GM12878 (cell line): ENCODE measurements around the gene EGR1. TPM values are rescaled to one million over a fixed set of nuclear protein-coding genes. Genes with fewer than 3 reads are reported as not detected.

ENCODE experiments used
- ATAC-seq: fragments of 200-7000 bp; cut with Tn5 transposase; 3 replicates; pipeline ENCODE4 v1.9.1; 2020; ENCODE audit warnings: mild to moderate bottlenecking, moderate library complexity
- BruUV-seq: library from RNA; stranded (reverse); fragments of 400-500 nt; replicated peaks from 2 replicates; lab custom pipeline; 2021; lab: Mats Ljungman, UMichigan
- CTCF ChIA-PET: fragments of 300-600 bp; sonication (Branson Sonifier 250); formaldehyde crosslinking; extraction: SDS; loops from one replicate; lab custom pipeline; 2021; ENCODE audit warnings: inconsistent platforms; lab: Yijun Ruan, JAX
- POLR2A ChIA-PET: fragments of 350-600 bp; formaldehyde crosslinking; extraction: SDS; loops from one replicate; lab custom pipeline; 2021; ENCODE audit warnings: inconsistent platforms; lab: Charles Lee
- RAD21 ChIA-PET: fragments of 300-600 bp; sonication (Branson Sonifier 250); formaldehyde crosslinking; loops from one replicate; lab custom pipeline; 2023; ENCODE audit warnings: antibody characterized with exemption; ENCODE audit not compliant: unreplicated experiment; lab: Charles Lee
- SMC1A ChIA-PET: fragments of 300-600 bp; sonication (Branson Sonifier 250); formaldehyde crosslinking; loops from one replicate; lab custom pipeline; 2023; ENCODE audit not compliant: unreplicated experiment, uncharacterized antibody; lab: Charles Lee
- DNase-seq: peaks from one replicate; pipeline ENCODE4 v3.0.0-alpha.2; 2011; ENCODE audit warnings: low read depth, low spot score
- FAIRE-seq: peaks from 3 replicates; lab custom pipeline; 2011; peaks lifted over from hg19 to GRCh38; lab: Jason Lieb, UNC
- H2AFZ ChIP-seq: 2 replicates; pipeline ENCODE4 v1.6.0; 2011; ENCODE audit warnings: low read depth, low read length, control low read depth; ENCODE audit not compliant: control insufficient read depth
- H3K27ac ChIP-seq: 2 replicates; pipeline ENCODE4 v1.5.1; 2011; ENCODE audit warnings: control low read depth; ENCODE audit not compliant: control insufficient read depth, insufficient read depth
- H3K27me3 ChIP-seq, 2 experiments: replicated peaks in 1 of 2; 2 replicates each; pipeline versions ENCODE4 v1.6.0 to v1.6.1; 2011; ENCODE audit warnings: low read length in 1 of 2; ENCODE audit not compliant: control insufficient read depth in 2 of 2, insufficient read depth in 2 of 2
- H3K36me3 ChIP-seq, 2 experiments: 2 replicates each; pipeline ENCODE4 v1.5.1; 2011; ENCODE audit warnings: low read length in 1 of 2; ENCODE audit not compliant: control insufficient read depth in 2 of 2, insufficient read depth in 2 of 2
- H3K4me1 ChIP-seq: 2 replicates; pipeline ENCODE4 v1.6.1; 2011; ENCODE audit warnings: mild to moderate bottlenecking, low read length, moderate library complexity, mixed read lengths; ENCODE audit not compliant: control insufficient read depth, insufficient read depth
- H3K4me2 ChIP-seq: 2 replicates; pipeline ENCODE4 v1.6.0; 2011; ENCODE audit warnings: control low read depth; ENCODE audit not compliant: control insufficient read depth, insufficient read depth
- H3K4me3 ChIP-seq: fragments of 200-600 bp; sonication (generic); 2 replicates; pipeline ENCODE4 v1.5.1; 2016
- H3K79me2 ChIP-seq: 2 replicates; pipeline ENCODE4 v1.6.0; 2011; ENCODE audit warnings: low read length; ENCODE audit not compliant: control insufficient read depth, insufficient read depth
- H3K9ac ChIP-seq: 2 replicates; pipeline ENCODE4 v1.8.0; 2011; ENCODE audit warnings: low read length, control low read depth, mixed read lengths; ENCODE audit not compliant: control insufficient read depth, insufficient read depth
- H3K9me3 ChIP-seq: replicated peaks from 3 replicates; pipeline ENCODE4 v1.5.1; 2011; ENCODE audit warnings: mild to moderate bottlenecking, low read length; ENCODE audit not compliant: control insufficient read depth, insufficient read depth
- H4K20me1 ChIP-seq: 2 replicates; pipeline ENCODE4 v1.6.0; 2011; ENCODE audit not compliant: control insufficient read depth, insufficient read depth
- RB1 ChIP-seq: fragments of 450-650 bp; formaldehyde crosslinking; IDR thresholded peaks from 2 replicates; pipeline ENCODE4 v1.6.1; 2017; ENCODE audit warnings: mild to moderate bottlenecking, borderline replicate concordance
- ZNF384 ChIP-seq: IDR thresholded peaks from 2 replicates; pipeline ENCODE4 v1.6.1; 2012; ENCODE audit warnings: low read depth, mild to moderate bottlenecking, low read length, improper control_type of control experiment, borderline replicate concordance
- WGBS: methylation state at CpG from one replicate; pipeline ENCODE4 v1.1.6; 2016; ENCODE audit warnings: low lambda C conversion rate; ENCODE audit not compliant: insufficient replicate concordance, insufficient coverage; ENCODE audit errors: missing lambda C conversion rate; 5-methylcytosine and 5-hydroxymethylcytosine counted together
- in situ Hi-C: fragments of 300-500 bp; cut with MboI; formaldehyde crosslinking; loops from 9 replicates; pipeline ENCODE4 v1.14.3; 2018; ENCODE audit warnings: mixed read lengths
- intact Hi-C: fragments of 100-400 bp; cut with micrococcal nuclease; formaldehyde crosslinking; loops from one replicate; pipeline ENCODE4 v1.14.2; 2022; ENCODE audit not compliant: unreplicated experiment
- polyA plus RNA-seq, 11 experiments: library from polyadenylated mRNA; depleted of rRNA in 4 of 11; unstranded in 6 of 11; stranded (reverse) in 5 of 11; fragments of >200 nt; fragmentation: Nextera tagmentation in 4 of 11; fragmentation: Illumina TruSeq in 1 of 11; extraction: Ambion mirVana in 4 of 11; extraction: Trizol in 1 of 11; gene quantifications; 1 replicate in 1 of 11; 2 replicates in 10 of 11; pipeline versions ENCODE4 v1.2.1 to v1.2.3, GENCODE V29; 2011 to 2016; ENCODE audit warnings: inconsistent platforms in 2 of 11, missing spikeins in 2 of 11, low read depth in 1 of 11
- total RNA-seq, 4 experiments: library from RNA; depleted of rRNA in 3 of 4; stranded (reverse); fragments of >200 nt in 3 of 4; fragmentation: Illumina TruSeq in 1 of 4; extraction: Trizol in 1 of 4; gene quantifications; 2 replicates each; pipeline versions ENCODE4 v1.2.1 to v1.2.3, GENCODE V29; 2013 to 2021

Gene EGR1
- total and polyA plus RNA-seq, 10 of the 15 experiments (the other 5 are each of a cell fraction or from before 2014, with no cell fraction given) = 0.89 to 7.3 (median 2.5) TPM

GRCh38 chr5:138444078-138444773 is 21.1 kb upstream of the EGR1 start:
- H3K27me3 ChIP-seq = no peaks in the 10 kb centered on the region
- ChIA-PET POLR2A (no interaction called here), RAD21 (interaction anchor here (0.7 kb wide), 1 partner anchor 60 kb away, joined by 4 read pairs; no protein-coding TSS in a partner anchor), CTCF (no interaction called here), SMC1A (no interaction called here)
- peaks cover 4% of the 10 kb centered on the region for H3K4me1 ChIP-seq
- no peaks in the 10 kb centered on the region for H3K79me2 ChIP-seq
- no peaks in the 10 kb centered on the region for H3K36me3 ChIP-seq
- FAIRE-seq = no peak
- intact Hi-C loops (no loop called here), in situ Hi-C loops (no loop called here)
- H3K9ac ChIP-seq = no peak overlapping the region
- no TSS peak for BruUV-seq
- H3K4me2 ChIP-seq = no peak overlapping the region
- no peaks in the 10 kb centered on the region for H3K9me3 ChIP-seq
- H4K20me1 ChIP-seq = no peaks in the 10 kb centered on the region; the same call in 1 of the 2 replicates
- 74% methylated on average over 11 of the region's 13 CpGs for WGBS
- DNase-seq = no peak
- H2AFZ ChIP-seq = no peak overlapping the region
- H3K4me3 ChIP-seq = no peak overlapping the region
- ATAC-seq = no peak
- TF ChIP-seq RB1 = no peak
- H3K27ac ChIP-seq = no peak overlapping the region

GRCh38 chr5:138444774-138445546 is 20.3 kb upstream of the EGR1 start:
- ChIA-PET POLR2A (no interaction called here), CTCF (interaction anchor here (0.9 to 1.0 kb wide), 2 partner anchors 55 to 59 kb away, joined by 4 read pairs; no protein-coding TSS in a partner anchor)

More at GRCh38 chr5:138444774-138445546, 20.3 kb upstream of the EGR1 start:
- Histone ChIP-seq H3K9ac (no peak overlapping the region), H3K27ac (no peak overlapping the region), H4K20me1 (no peaks in the 10 kb centered on the region), H3K79me2 (no peaks in the 10 kb centered on the region), H3K36me3 (no peaks in the 10 kb centered on the region), H3K9me3 (no peaks in the 10 kb centered on the region), H3K4me2 (no peak overlapping the region), H3K4me3 (no peak overlapping the region), H2AFZ (no peak overlapping the region), H3K4me1 (peaks cover 4% of the 10 kb centered on the region; the same call in 1 of the 2 replicates), H3K27me3 (no peaks in the 10 kb centered on the region)
- DNase-seq = no peak
- ChIA-PET RAD21 (interaction anchor here (0.7 kb wide), 1 partner anchor 59 kb away, joined by 4 read pairs; no protein-coding TSS in a partner anchor), SMC1A (no interaction called here)
- 61% methylated on average over 22 of the region's 22 CpGs for WGBS
- ATAC-seq = no peak
- in situ Hi-C loops (no loop called here), intact Hi-C loops (no loop called here)
- no TSS peak for BruUV-seq
- TF ChIP-seq ZNF384 = no peak
- no peak for FAIRE-seq
